Activated CD8-positive, alpha-beta T cell treated with anti-CD3 and anti-CD28 coated beads for 36 hours (primary cell): ENCODE data around the gene OOEP. TPM values are rescaled to one million over a fixed set of nuclear protein-coding genes. Genes with fewer than 3 reads are reported as not detected.

ENCODE experiments used
- ATAC-seq: fragments of 200-7000 bp; cut with Tn5 transposase; one replicate; pipeline ENCODE4 v1.10.0; 2021; ENCODE audit warnings: mild to moderate bottlenecking, moderate library complexity
- CTCF ChIA-PET: fragments of 350-600 bp; sonication (Branson Sonifier 250); formaldehyde crosslinking; loops from one replicate; lab custom pipeline; 2021; ENCODE audit warnings: antibody characterized with exemption; lab: Charles Lee
- POLR2A ChIA-PET: fragments of 350-600 bp; sonication (Branson Sonifier 250); formaldehyde crosslinking; loops from one replicate; lab custom pipeline; 2021; ENCODE audit warnings: antibody characterized with exemption; lab: Charles Lee
- DNase-seq: peaks from one replicate; pipeline ENCODE4 v3.0.0-alpha.2; 2020
- H3K27ac Mint-ChIP-seq: one replicate; pipeline ENCODE4 v1.8.0; 2021; ENCODE audit warnings: mild to moderate bottlenecking, mixed read lengths
- H3K27me3 Mint-ChIP-seq: one replicate; pipeline ENCODE4 v1.8.0; 2021; ENCODE audit warnings: mixed read lengths
- H3K36me3 Mint-ChIP-seq: one replicate; pipeline ENCODE4 v1.8.0; 2021; ENCODE audit warnings: low read depth, mixed read lengths
- H3K4me1 Mint-ChIP-seq: one replicate; pipeline ENCODE4 v1.8.0; 2021; ENCODE audit warnings: low read depth, mixed read lengths
- H3K4me3 Mint-ChIP-seq: one replicate; pipeline ENCODE4 v1.8.0; 2021; ENCODE audit warnings: mild to moderate bottlenecking, moderate library complexity, mixed read lengths
- H3K9me3 Mint-ChIP-seq: one replicate; pipeline ENCODE4 v1.8.0; 2021; ENCODE audit warnings: mixed read lengths
- intact Hi-C: fragments of 100-400 bp; cut with micrococcal nuclease; formaldehyde crosslinking; loops from one replicate; pipeline ENCODE4 v1.10.0; 2022
- total RNA-seq, 2 experiments: library from RNA; stranded (reverse); gene quantifications; one replicate each; pipeline ENCODE4 v1.2.3, GENCODE V29; 2021
- TF ChIP-seq, protein P1 (sequence below): fragments of 200-600 bp; IDR thresholded peaks from one replicate; pipeline ENCODE4 v1.8.0; 2022; ENCODE audit warnings: antibody characterized with exemption, mild to moderate bottlenecking

The OOEP gene
- total RNA-seq, 2 experiments from 2014 or later: not detected

GRCh38 chr6:73362869-73363536, 6.7 kb downstream of the OOEP start:
- Mint-ChIP-seq H3K36me3 (no peaks in the 10 kb centered on the region), H3K27ac (no peak overlapping the region), H3K4me3 (no peak overlapping the region), H3K4me1 (no peaks in the 10 kb centered on the region), H3K27me3 (peaks cover 1% of the 10 kb centered on the region), H3K9me3 (no peaks in the 10 kb centered on the region)
- no peak for ATAC-seq
- ChIA-PET POLR2A (no interaction called here), CTCF (no interaction called here)
- TF ChIP-seq, protein P1, sequence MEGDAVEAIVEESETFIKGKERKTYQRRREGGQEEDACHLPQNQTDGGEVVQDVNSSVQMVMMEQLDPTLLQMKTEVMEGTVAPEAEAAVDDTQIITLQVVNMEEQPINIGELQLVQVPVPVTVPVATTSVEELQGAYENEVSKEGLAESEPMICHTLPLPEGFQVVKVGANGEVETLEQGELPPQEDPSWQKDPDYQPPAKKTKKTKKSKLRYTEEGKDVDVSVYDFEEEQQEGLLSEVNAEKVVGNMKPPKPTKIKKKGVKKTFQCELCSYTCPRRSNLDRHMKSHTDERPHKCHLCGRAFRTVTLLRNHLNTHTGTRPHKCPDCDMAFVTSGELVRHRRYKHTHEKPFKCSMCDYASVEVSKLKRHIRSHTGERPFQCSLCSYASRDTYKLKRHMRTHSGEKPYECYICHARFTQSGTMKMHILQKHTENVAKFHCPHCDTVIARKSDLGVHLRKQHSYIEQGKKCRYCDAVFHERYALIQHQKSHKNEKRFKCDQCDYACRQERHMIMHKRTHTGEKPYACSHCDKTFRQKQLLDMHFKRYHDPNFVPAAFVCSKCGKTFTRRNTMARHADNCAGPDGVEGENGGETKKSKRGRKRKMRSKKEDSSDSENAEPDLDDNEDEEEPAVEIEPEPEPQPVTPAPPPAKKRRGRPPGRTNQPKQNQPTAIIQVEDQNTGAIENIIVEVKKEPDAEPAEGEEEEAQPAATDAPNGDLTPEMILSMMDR: no peak
- no peak for DNase-seq
- intact Hi-C loops: no loop called here

- Mint-ChIP-seq H3K4me3 (no peak within 1 kb of the TSS), H3K4me1 (no peaks in the 10 kb centered on the region), H3K27ac (no peak within 1 kb of the TSS), H3K36me3 (no peaks in the 10 kb centered on the region), H3K27me3 (peaks cover 1% of the 10 kb centered on the region), H3K9me3 (no peaks in the 10 kb centered on the region)
- POLR2A ChIA-PET: interaction anchor here (0.6 kb wide), 1 partner anchor 22 kb away, joined by 4 read pairs; no protein-coding TSS in a partner anchor
- CTCF ChIA-PET: no interaction called here
- ATAC-seq (no peak), DNase-seq (no peak)
- intact Hi-C loops: no loop called here
- TF ChIP-seq, protein P1: no peak
Measured at GRCh38 chr6:73362358-73362757, 7.3 kb downstream of the OOEP start, which contains the start of gene KHDC3L. Gene KHDC3L (plus strand): TSS chr6:73362658. CDS start chr6:73362730, 72 bp downstream.

GRCh38 chr6:73353636-73354593, 15.8 kb downstream of the OOEP start, which contains the start of gene DPPA5:
Gene DPPA5 (minus strand): TSS chr6:73354276. CDS start chr6:73354225, 51 bp downstream.
- ATAC-seq: no peak
- H3K4me3 Mint-ChIP-seq: no peak within 1 kb of the TSS
- H3K27me3 Mint-ChIP-seq: peaks cover 13% of the 10 kb centered on the region
- H3K27ac Mint-ChIP-seq: no peak within 1 kb of the TSS
- intact Hi-C loops: no loop called here
- H3K9me3 Mint-ChIP-seq: no peaks in the 10 kb centered on the region
- DNase-seq: no peak
- CTCF ChIA-PET: interaction anchor here (1.2 kb wide), 1 partner anchor 11 kb away, joined by 4 read pairs; no protein-coding TSS in a partner anchor
- H3K36me3 Mint-ChIP-seq: no peaks in the 10 kb centered on the region
- POLR2A ChIA-PET: no interaction called here
- TF ChIP-seq, protein P1: no peak
- H3K4me1 Mint-ChIP-seq: no peaks in the 10 kb centered on the region

DNA sequence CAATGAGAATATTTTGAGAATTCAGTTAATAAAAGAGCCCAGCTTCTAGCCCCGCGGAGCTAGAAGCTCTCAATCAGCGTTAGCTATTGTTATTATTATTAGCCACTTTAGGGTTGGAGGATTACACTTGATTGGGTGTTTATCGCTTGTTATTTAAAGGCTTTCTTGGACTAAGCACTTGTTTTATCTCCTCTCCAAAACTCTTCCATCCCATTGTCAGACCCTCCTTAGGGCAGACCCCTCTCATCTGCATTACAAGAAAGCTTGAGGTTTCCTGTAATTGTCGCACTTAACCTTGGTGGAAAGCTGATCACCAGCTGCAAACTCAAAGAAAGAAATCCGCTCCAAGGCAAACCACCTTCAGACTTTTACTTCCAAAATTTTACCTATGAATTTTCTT, 20.4 kb downstream of the OOEP start:
- no peak overlapping the region for H3K4me3 Mint-ChIP-seq
- POLR2A ChIA-PET: no interaction called here
- intact Hi-C loops: no loop called here

More for the DNA sequence above, 20.4 kb downstream of the OOEP start:
- DNase-seq (no peak), ATAC-seq (no peak)
- Mint-ChIP-seq H3K36me3 (no peaks in the 10 kb centered on the region), H3K9me3 (no peaks in the 10 kb centered on the region), H3K4me1 (no peaks in the 10 kb centered on the region), H3K27ac (no peak overlapping the region), H3K27me3 (peaks cover 29% of the 10 kb centered on the region)
- CTCF ChIA-PET: interaction anchor here (1.2 kb wide), 1 partner anchor 23 kb away, joined by 4 read pairs; no protein-coding TSS in a partner anchor
- TF ChIP-seq, protein P1: no peak
